Breast epithelium (tissue), 4 donors: ENCODE measurements around the gene CEP57L1. TPM values are rescaled to one million over a fixed set of nuclear protein-coding genes. Genes with fewer than 3 reads are reported as not detected.
"Not testable (repeated sequence)": the region's sequence is repeated elsewhere in the genome, so short reads cannot be mapped to it uniquely, and the experiment has no call there.

Experiments used
- DNase-seq, 2 donors: peaks; one replicate each; pipeline ENCODE4 v3.0.0-alpha.2; 2019; ENCODE audit warnings: low spot score in 2 of 2
- H3K27ac ChIP-seq, 2 donors: fragments of 200-600 bp; sonication (generic) in 1 of 2; one replicate each; pipeline ENCODE4 v1.5.1; 2016 to 2019; ENCODE audit warnings: mild to moderate bottlenecking in 1 of 2
- H3K27me3 ChIP-seq, 2 donors: fragments of 200-600 bp; sonication (generic) in 1 of 2; one replicate each; pipeline versions ENCODE4 v1.5.1 to v1.6.0; 2017 to 2019; ENCODE audit warnings: control low read depth in 1 of 2, mild to moderate bottlenecking in 1 of 2
- H3K36me3 ChIP-seq: fragments of 200-600 bp; one replicate; pipeline ENCODE4 v1.5.1; 2019
- H3K4me1 ChIP-seq, 2 donors: fragments of 200-600 bp; sonication (generic); one replicate each; pipeline ENCODE4 v1.5.1; 2016 to 2019; ENCODE audit warnings: control low read depth in 1 of 2
- H3K4me3 ChIP-seq, 3 donors: fragments of 200-600 bp; sonication (generic); 1 replicate in 2 of 3; 2 replicates in 1 of 3; pipeline ENCODE4 v1.5.1; 2016 to 2019; ENCODE audit warnings: mild to moderate bottlenecking in 3 of 3, moderate library complexity in 2 of 3
- H3K9me3 ChIP-seq, 2 donors: fragments of 200-600 bp; sonication (generic) in 1 of 2; one replicate each; pipeline ENCODE4 v1.5.1; 2016 to 2019; ENCODE audit warnings: control low read depth in 1 of 2
- POLR2A ChIP-seq: fragments of 450-650 bp; IDR thresholded peaks from one replicate; pipeline ENCODE4 v1.6.1; 2016; ENCODE audit warnings: antibody characterized with exemption, mild to moderate bottlenecking, moderate library complexity
- POLR2AphosphoS5 ChIP-seq, 3 donors: sonication (generic); formaldehyde crosslinking; IDR thresholded peaks; one replicate each; pipeline ENCODE4 v1.6.1; 2017; ENCODE audit warnings: antibody characterized with exemption in 3 of 3
- intact Hi-C: fragments of 100-400 bp; cut with DNase I; formaldehyde crosslinking; loops from one replicate; pipeline ENCODE4 v1.15.1; 2023; ENCODE audit warnings: low total_unique reads
- total RNA-seq, 3 donors: library from RNA; depleted of rRNA; stranded (reverse); fragments of >200 nt; gene quantifications; one replicate each; pipeline ENCODE4 v1.1.0, GENCODE V29; 2016
- TF ChIP-seq, protein P1 (sequence below), 3 donors: fragments of 450-650 bp; IDR thresholded peaks; one replicate each; pipeline ENCODE4 v1.5.1; 2016 to 2017; ENCODE audit warnings: antibody characterized with exemption in 3 of 3, mild to moderate bottlenecking in 3 of 3, moderate library complexity in 3 of 3

Gene CEP57L1
- total RNA-seq, 3 donors from 2014 or later, result 14.1 to 23.7 (median 19.8) TPM

DNA sequence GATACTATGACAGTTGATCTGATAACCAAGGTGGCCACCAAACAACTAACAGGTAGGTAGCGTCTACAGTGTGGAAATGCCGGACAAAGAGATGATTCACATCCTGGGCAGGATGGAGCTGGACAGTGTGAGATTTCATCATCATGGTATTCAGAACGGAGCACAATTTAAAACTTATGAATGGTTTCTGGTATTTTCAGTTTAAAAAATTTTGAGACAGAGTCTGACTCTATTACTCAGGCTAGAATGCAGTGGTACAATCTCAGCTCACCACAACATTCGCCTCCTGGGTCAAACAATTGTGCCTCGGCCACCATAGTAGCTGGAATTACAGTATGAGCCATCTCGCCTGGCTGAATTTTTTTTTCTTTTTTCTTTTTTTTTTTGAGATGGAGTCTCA is 43.8 kb downstream of the CEP57L1 start:
- intact Hi-C loops, result no loop called here
- no peak overlapping the region for H3K4me3 ChIP-seq
- no peaks in the 10 kb centered on the region for H3K27me3 ChIP-seq
- DNase-seq, result no peak
- no peaks in the 10 kb centered on the region for H3K36me3 ChIP-seq
- H3K9me3 ChIP-seq, result no peaks in the 10 kb centered on the region
- H3K4me1 ChIP-seq, result no peaks in the 10 kb centered on the region
- H3K27ac ChIP-seq, result no peak overlapping the region
- no peak for TF ChIP-seq POLR2AphosphoS5 (IDR thresholded peaks at IDR 0.05)
- TF ChIP-seq, protein P1, sequence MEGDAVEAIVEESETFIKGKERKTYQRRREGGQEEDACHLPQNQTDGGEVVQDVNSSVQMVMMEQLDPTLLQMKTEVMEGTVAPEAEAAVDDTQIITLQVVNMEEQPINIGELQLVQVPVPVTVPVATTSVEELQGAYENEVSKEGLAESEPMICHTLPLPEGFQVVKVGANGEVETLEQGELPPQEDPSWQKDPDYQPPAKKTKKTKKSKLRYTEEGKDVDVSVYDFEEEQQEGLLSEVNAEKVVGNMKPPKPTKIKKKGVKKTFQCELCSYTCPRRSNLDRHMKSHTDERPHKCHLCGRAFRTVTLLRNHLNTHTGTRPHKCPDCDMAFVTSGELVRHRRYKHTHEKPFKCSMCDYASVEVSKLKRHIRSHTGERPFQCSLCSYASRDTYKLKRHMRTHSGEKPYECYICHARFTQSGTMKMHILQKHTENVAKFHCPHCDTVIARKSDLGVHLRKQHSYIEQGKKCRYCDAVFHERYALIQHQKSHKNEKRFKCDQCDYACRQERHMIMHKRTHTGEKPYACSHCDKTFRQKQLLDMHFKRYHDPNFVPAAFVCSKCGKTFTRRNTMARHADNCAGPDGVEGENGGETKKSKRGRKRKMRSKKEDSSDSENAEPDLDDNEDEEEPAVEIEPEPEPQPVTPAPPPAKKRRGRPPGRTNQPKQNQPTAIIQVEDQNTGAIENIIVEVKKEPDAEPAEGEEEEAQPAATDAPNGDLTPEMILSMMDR (IDR thresholded peaks at IDR 0.05), result no peak
- TF ChIP-seq POLR2A, result no peak

DNA sequence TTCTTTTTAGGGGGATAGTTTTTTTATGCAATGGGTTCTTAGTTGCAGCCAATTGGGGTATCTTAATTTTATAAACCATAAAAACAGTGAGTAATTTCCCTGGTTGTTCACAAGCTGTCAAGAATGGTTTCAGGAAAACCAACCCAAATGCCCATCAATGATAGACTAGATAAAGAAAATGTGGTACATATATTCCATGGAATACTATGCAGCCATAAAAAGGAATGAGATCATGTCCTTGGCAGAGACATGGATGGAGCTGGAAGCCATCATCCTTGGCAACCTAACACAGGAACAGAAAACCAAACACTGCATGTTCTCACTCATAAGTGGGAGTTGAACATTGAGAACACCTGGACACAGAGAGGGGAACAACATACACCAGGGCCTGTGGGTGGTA is 46.8 kb downstream of the CEP57L1 start:
- DNase-seq, H3K36me3 ChIP-seq, H3K27ac ChIP-seq, H3K4me3 ChIP-seq, H3K4me1 ChIP-seq, H3K9me3 ChIP-seq, H3K27me3 ChIP-seq, intact Hi-C loops: not testable (repeated sequence)

GRCh38 chr6:109143191-109143590 is 47.9 kb downstream of the CEP57L1 start:
- no peaks in the 10 kb centered on the region for H3K27me3 ChIP-seq

GRCh38 chr6:109148251-109148650 is 52.9 kb downstream of the CEP57L1 start:
- H3K9me3 ChIP-seq, H3K4me1 ChIP-seq, H3K27me3 ChIP-seq, H3K36me3 ChIP-seq, H3K4me3 ChIP-seq, DNase-seq, H3K27ac ChIP-seq, intact Hi-C loops: not testable (repeated sequence)

More at GRCh38 chr6:109143191-109143590, 47.9 kb downstream of the CEP57L1 start:
- Histone ChIP-seq H3K9me3 (no peaks in the 10 kb centered on the region), H3K4me1 (no peaks in the 10 kb centered on the region), H3K36me3 (no peaks in the 10 kb centered on the region), H3K4me3 (no peak overlapping the region), H3K27ac (no peak overlapping the region)
- DNase-seq, result no peak
- TF ChIP-seq POLR2AphosphoS5 (IDR thresholded peaks at IDR 0.05), result no peak
- TF ChIP-seq POLR2A, result no peak
- TF ChIP-seq, protein P1 (IDR thresholded peaks at IDR 0.05), result no peak
- intact Hi-C loops, result no loop called here

DNA sequence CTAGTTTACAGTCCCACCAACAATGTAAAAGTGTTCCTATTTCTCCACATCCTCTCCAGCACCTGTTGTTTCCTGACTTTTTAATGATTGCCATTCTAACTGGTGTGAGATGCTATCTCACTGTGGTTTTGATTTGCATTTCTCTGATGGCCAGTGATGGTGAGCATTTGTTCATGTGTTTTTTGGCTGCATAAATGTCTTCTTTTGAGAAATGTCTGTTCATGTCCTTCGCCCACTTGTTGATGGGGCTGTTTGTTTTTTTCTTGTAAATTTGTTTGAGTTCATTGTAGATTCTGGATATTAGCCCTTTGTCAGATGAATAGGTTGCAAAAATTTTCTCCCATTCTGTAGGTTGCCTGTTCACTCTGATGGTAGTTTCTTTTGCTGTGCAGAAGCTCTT is 53.4 kb downstream of the CEP57L1 start:
- H3K4me1 ChIP-seq, H3K27me3 ChIP-seq, H3K9me3 ChIP-seq, H3K36me3 ChIP-seq, DNase-seq, intact Hi-C loops, H3K4me3 ChIP-seq, H3K27ac ChIP-seq: not testable (repeated sequence)

GRCh38 chr6:109153752-109154151 is 58.4 kb downstream of the CEP57L1 start:
- intact Hi-C loops, result no loop called here
- Histone ChIP-seq H3K4me1 (no peaks in the 10 kb centered on the region), H3K4me3 (no peak overlapping the region), H3K27me3 (no peaks in the 10 kb centered on the region), H3K36me3 (no peaks in the 10 kb centered on the region), H3K27ac (no peak overlapping the region), H3K9me3 (peaks cover 5 to 10% of the 10 kb centered on the region in 2 donors)
- DNase-seq, result no peak
- TF ChIP-seq POLR2A, result no peak
- TF ChIP-seq, protein P1 (IDR thresholded peaks at IDR 0.05), result no peak
- no peak for TF ChIP-seq POLR2AphosphoS5 (IDR thresholded peaks at IDR 0.05)

DNA sequence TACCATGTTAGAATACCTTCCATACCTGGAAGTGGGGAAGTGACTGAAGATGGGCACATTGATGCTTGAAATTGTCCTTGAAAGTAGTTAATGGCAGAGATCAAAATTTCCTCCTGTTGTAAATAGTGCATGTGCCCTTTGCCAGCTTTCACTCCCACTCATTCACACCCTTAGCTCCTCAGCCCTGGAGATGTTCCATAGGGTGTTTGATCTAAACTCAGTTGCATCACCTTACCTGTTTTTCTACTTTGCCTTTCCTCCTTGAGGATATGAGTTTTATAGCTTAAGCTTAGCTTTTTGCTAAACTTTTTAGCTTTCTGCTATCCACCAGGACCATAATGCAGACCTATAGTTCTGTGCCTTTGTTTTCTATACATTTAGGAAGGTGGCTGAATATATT is 69.0 kb downstream of the CEP57L1 start:
- H3K27ac ChIP-seq, result no peak overlapping the region
- H3K36me3 ChIP-seq, result no peaks in the 10 kb centered on the region
- TF ChIP-seq POLR2AphosphoS5 (IDR thresholded peaks at IDR 0.05), result no peak
- TF ChIP-seq POLR2A, result no peak
- TF ChIP-seq, protein P1 (IDR thresholded peaks at IDR 0.05), result no peak
- H3K4me1 ChIP-seq, result no peaks in the 10 kb centered on the region
- H3K4me3 ChIP-seq, result no peak overlapping the region
- H3K9me3 ChIP-seq, result no peaks in the 10 kb centered on the region
- no peak for DNase-seq
- H3K27me3 ChIP-seq, result no peaks in the 10 kb centered on the region
- intact Hi-C loops, result no loop called here
